H1 (cell line): ENCODE results near the gene TPD52L1. TPM values are rescaled to one million over a fixed set of nuclear protein-coding genes. Genes with fewer than 3 reads are reported as not detected.

Experiments
- CTCF ChIA-PET: fragments of 300-600 bp; sonication (Branson Sonifier 250); formaldehyde crosslinking; loops from one replicate; lab custom pipeline; 2021; ENCODE audit not compliant: partially characterized antibody; lab: Charles Lee
- POLR2A ChIA-PET: fragments of 300-600 bp; sonication (Branson Sonifier 250); formaldehyde crosslinking; loops from one replicate; lab custom pipeline; 2021; ENCODE audit warnings: inconsistent platforms; ENCODE audit not compliant: partially characterized antibody; lab: Charles Lee
- DNase-seq, 2 experiments: peaks; one replicate each; pipeline versions ENCODE4 v3.0.0 to v3.0.0-alpha.2; 2010 to 2022; ENCODE audit warnings: low spot score in 2 of 2, low read depth in 1 of 2, mixed read lengths in 1 of 2
- FAIRE-seq: peaks from 2 replicates; lab custom pipeline; 2011; peaks lifted over from hg19 to GRCh38; lab: Jason Lieb, UNC
- H2AFZ ChIP-seq: 2 replicates; pipeline ENCODE4 v1.8.1; 2012; ENCODE audit warnings: low read length, inconsistent platforms
- H2AK5ac ChIP-seq: 2 replicates; pipeline ENCODE4 v1.6.1; 2013; ENCODE audit warnings: low read depth, low read length
- H2BK120ac ChIP-seq: replicated peaks from 2 replicates; pipeline ENCODE3; 2013; ENCODE audit warnings: low read depth, low read length, inconsistent platforms
- H2BK12ac ChIP-seq: 2 replicates; pipeline ENCODE4 v1.6.1; 2013; ENCODE audit warnings: low read depth, low read length
- H2BK15ac ChIP-seq: 2 replicates; pipeline ENCODE4 v1.6.1; 2013; ENCODE audit warnings: low read length
- H2BK20ac ChIP-seq: 2 replicates; pipeline ENCODE4 v1.6.1; 2013; ENCODE audit warnings: low read length
- H2BK5ac ChIP-seq: 2 replicates; pipeline ENCODE4 v1.6.1; 2013; ENCODE audit warnings: low read depth, low read length
- H3K14ac ChIP-seq: 2 replicates; pipeline ENCODE4 v1.6.1; 2013; ENCODE audit warnings: inconsistent platforms; ENCODE audit not compliant: insufficient read length
- H3K18ac ChIP-seq: 2 replicates; pipeline ENCODE4 v1.6.1; 2013; ENCODE audit warnings: low read length; ENCODE audit errors: extremely low read depth
- H3K23ac ChIP-seq: 2 replicates; pipeline ENCODE4 v1.6.1; 2013; ENCODE audit warnings: inconsistent platforms; ENCODE audit not compliant: insufficient read length
- H3K23me2 ChIP-seq: 2 replicates; pipeline ENCODE4 v1.6.1; 2013; ENCODE audit warnings: low read depth, low read length
- H3K27ac ChIP-seq: 2 replicates; pipeline ENCODE4 v1.6.1; 2011; ENCODE audit warnings: low read depth, low read length, inconsistent platforms
- H3K27me3 ChIP-seq, 4 experiments: replicated peaks in 1 of 4; 1 replicate in 1 of 4; 2 replicates in 3 of 4; pipeline versions ENCODE4 v1.6.1 to v1.8.1; 2011 to 2013; ENCODE audit warnings: low read length in 3 of 4, mild to moderate bottlenecking in 3 of 4, inconsistent platforms in 2 of 4, mixed read lengths in 2 of 4, moderate library complexity in 1 of 4; ENCODE audit not compliant: control insufficient read depth in 3 of 4, insufficient read depth in 3 of 4; ENCODE audit errors: extremely low read depth in 1 of 4
- H3K36me3 ChIP-seq, 4 experiments: 2 replicates each; pipeline versions ENCODE4 v1.6.1 to v1.8.1; 2011 to 2013; ENCODE audit warnings: mild to moderate bottlenecking in 4 of 4, low read length in 3 of 4, moderate library complexity in 2 of 4, control low read depth in 1 of 4, inconsistent platforms in 1 of 4; ENCODE audit not compliant: insufficient read depth in 4 of 4, control insufficient read depth in 2 of 4
- H3K4ac ChIP-seq: replicated peaks from 2 replicates; pipeline ENCODE3; 2013; ENCODE audit warnings: low read length, low read depth, mixed read lengths, inconsistent platforms; ENCODE audit not compliant: insufficient read length
- H3K4me1 ChIP-seq, 4 experiments: replicated peaks in 1 of 4; 1 replicate in 1 of 4; 2 replicates in 3 of 4; pipeline versions ENCODE4 v1.6.1 to v1.8.1; 2011 to 2013; ENCODE audit warnings: low read length in 3 of 4, inconsistent platforms in 2 of 4, mixed read lengths in 1 of 4; ENCODE audit not compliant: insufficient read depth in 4 of 4, control insufficient read depth in 3 of 4
- H3K4me2 ChIP-seq, 2 experiments: 2 replicates each; pipeline versions ENCODE4 v1.6.1 to v1.8.1; 2011 to 2013; ENCODE audit warnings: low read depth in 2 of 2, low read length in 2 of 2, control low read depth in 1 of 2, inconsistent platforms in 1 of 2, mild to moderate bottlenecking in 1 of 2; ENCODE audit not compliant: insufficient read depth in 1 of 2
- H3K4me3 ChIP-seq, 4 experiments: fragments of 200-600, 300-600 bp in 1 of 4; sonication (generic), shearing (Covaris generic), sonication (Bioruptor Twin) in 1 of 4; 2 replicates each; pipeline versions ENCODE4 v1.5.1 to v1.8.1; 2011 to 2016; ENCODE audit warnings: low read length in 4 of 4, low read depth in 3 of 4, control low read depth in 2 of 4, inconsistent platforms in 2 of 4, mild to moderate bottlenecking in 2 of 4, mixed read lengths in 1 of 4, moderate library complexity in 1 of 4; ENCODE audit not compliant: insufficient read depth in 2 of 4; ENCODE audit errors: extremely low read depth in 1 of 4
- H3K56ac ChIP-seq: replicated peaks from 2 replicates; pipeline ENCODE3; 2013; ENCODE audit warnings: low read depth, mild to moderate bottlenecking, mixed read lengths, low read length, inconsistent platforms; ENCODE audit not compliant: insufficient read length
- H3K79me1 ChIP-seq: 2 replicates; pipeline ENCODE4 v1.6.1; 2013; ENCODE audit warnings: low read depth, low read length, control low read depth
- H3K79me2 ChIP-seq, 2 experiments: 2 replicates each; pipeline versions ENCODE4 v1.6.1 to v1.8.1; 2012 to 2013; ENCODE audit warnings: low read length in 2 of 2, mild to moderate bottlenecking in 2 of 2, inconsistent platforms in 1 of 2; ENCODE audit not compliant: insufficient read depth in 2 of 2, control insufficient read depth in 1 of 2
- H3K9ac ChIP-seq, 4 experiments: replicated peaks in 1 of 4; 1 replicate in 1 of 4; 2 replicates in 3 of 4; pipeline versions ENCODE4 v1.6.1 to v1.8.1; 2011 to 2013; ENCODE audit warnings: low read depth in 3 of 4, low read length in 3 of 4, control low read depth in 2 of 4, mild to moderate bottlenecking in 2 of 4, moderate library complexity in 2 of 4, inconsistent platforms in 1 of 4; ENCODE audit errors: extremely low read depth in 1 of 4
- H3K9me3 ChIP-seq, 2 experiments: 2 replicates each; pipeline versions ENCODE4 v1.6.1 to v1.8.1; 2012 to 2013; ENCODE audit warnings: mild to moderate bottlenecking in 2 of 2, moderate library complexity in 2 of 2, control low read depth in 1 of 2, inconsistent platforms in 1 of 2, low read depth in 1 of 2, low read length in 1 of 2, mixed read lengths in 1 of 2; ENCODE audit not compliant: insufficient read depth in 2 of 2
- H4K20me1 ChIP-seq, 2 experiments: replicated peaks in 1 of 2; 2 replicates each; pipeline versions ENCODE3 to v1.8.1; 2011 to 2013; ENCODE audit warnings: inconsistent platforms in 2 of 2, low read length in 2 of 2, mild to moderate bottlenecking in 1 of 2; ENCODE audit not compliant: insufficient read depth in 2 of 2, control insufficient read depth in 1 of 2
- H4K5ac ChIP-seq: 2 replicates; pipeline ENCODE4 v1.6.1; 2013; ENCODE audit warnings: low read length, low read depth, mixed read lengths, inconsistent platforms; ENCODE audit not compliant: insufficient read length
- H4K8ac ChIP-seq: 2 replicates; pipeline ENCODE4 v1.8.0; 2013; ENCODE audit warnings: mild to moderate bottlenecking, moderate library complexity, low read length, inconsistent platforms; ENCODE audit not compliant: insufficient read depth; ENCODE audit errors: extremely low read depth
- H4K91ac ChIP-seq: replicated peaks from 2 replicates; pipeline ENCODE3; 2013; ENCODE audit warnings: low read length, mixed read lengths, inconsistent platforms; ENCODE audit not compliant: insufficient read length
- BCL11A ChIP-seq, 2 experiments: IDR thresholded peaks; one replicate each; pipeline ENCODE4 v1.6.1; 2011; ENCODE audit warnings: low read depth in 2 of 2, low read length in 2 of 2, mild to moderate bottlenecking in 2 of 2
- CBX5 ChIP-seq: fragments of 300-800, 300-1000 bp; sonication (generic); IDR thresholded peaks from 2 replicates; pipeline ENCODE4 v1.7.1; 2016; ENCODE audit warnings: antibody characterized with exemption, low read length, low read depth
- GTF2F1 ChIP-seq: IDR thresholded peaks from 2 replicates; pipeline ENCODE4 v1.6.1; 2012; ENCODE audit warnings: low read depth, low read length, improper control_type of control experiment, borderline replicate concordance
- HDAC6 ChIP-seq: IDR thresholded peaks from one replicate; pipeline ENCODE4 v1.7.1; 2012; ENCODE audit warnings: low read depth, mild to moderate bottlenecking, inconsistent platforms, low read length, moderate library complexity
- POU5F1 ChIP-seq: IDR thresholded peaks from 2 replicates; pipeline ENCODE4 v1.6.1; 2011; ENCODE audit warnings: low read depth, mild to moderate bottlenecking, low read length, moderate library complexity
- RAD21 ChIP-seq, 2 experiments: IDR thresholded peaks in 1 of 2; conservative IDR thresholded peaks in 1 of 2; 2 replicates each; pipeline ENCODE4 v1.6.1; 2011; ENCODE audit warnings: low read depth in 2 of 2, low read length in 2 of 2, improper control_type of control experiment in 1 of 2, inconsistent platforms in 1 of 2, mild to moderate bottlenecking in 1 of 2, moderate library complexity in 1 of 2
- RNF2 ChIP-seq: fragments of 200-900, 300-1000 bp; sonication (generic); IDR thresholded peaks from 2 replicates; pipeline ENCODE4 v1.7.1; 2016; ENCODE audit warnings: borderline replicate concordance, low read depth, mild to moderate bottlenecking, antibody characterized with exemption, low read length; ENCODE audit not compliant: poor library complexity, severe bottlenecking; ENCODE audit errors: missing control alignments
- SIX5 ChIP-seq: IDR thresholded peaks from 2 replicates; pipeline ENCODE4 v1.6.1; 2011; ENCODE audit warnings: mild to moderate bottlenecking, low read depth, low read length
- TAF7 ChIP-seq: optimal IDR thresholded peaks from 2 replicates; pipeline ENCODE3; 2011; ENCODE audit warnings: low read depth, mild to moderate bottlenecking, inconsistent platforms, low read length, moderate library complexity, borderline replicate concordance
- TBP ChIP-seq: IDR thresholded peaks from 2 replicates; pipeline ENCODE4 v1.6.1; 2011; ENCODE audit warnings: low read depth, low read length, improper control_type of control experiment
- WGBS, 2 experiments: shearing (Covaris generic) in 1 of 2; methylation state at CpG; one replicate each; pipeline versions ENCODE4 v1.1.6 to v1.1.7; 2013 to 2015; ENCODE audit warnings: low lambda C conversion rate in 2 of 2, mixed read lengths in 2 of 2, inconsistent platforms in 1 of 2, low coverage in 1 of 2, missing lambda C conversion rate in 1 of 2; ENCODE audit not compliant: insufficient replicate concordance in 2 of 2, insufficient coverage in 1 of 2, insufficient read length in 1 of 2; ENCODE audit errors: extremely low coverage in 1 of 2, missing lambda C conversion rate in 1 of 2; 5-methylcytosine and 5-hydroxymethylcytosine counted together
- polyA plus RNA-seq, 7 experiments: library from polyadenylated mRNA; depleted of rRNA in 3 of 7; stranded (reverse) in 5 of 7; unstranded in 2 of 7; fragments of >200 nt in 5 of 7; fragments of 200-250 nt in 2 of 7; gene quantifications; 1 replicate in 5 of 7; 2 replicates in 1 of 7; 4 replicates in 1 of 7; pipeline versions ENCODE4 v1.2.1 to v1.2.3, GENCODE V29; 2011 to 2013; ENCODE audit warnings: missing spikeins in 2 of 7, mixed read lengths in 2 of 7
- total RNA-seq: library from RNA; stranded (reverse); fragmentation: NEBNext Ultra II Directional; extraction: Animal tissue kit (Norgen Biotek cat#: 25700); gene quantifications from 2 replicates; pipeline ENCODE4 v1.2.1, GENCODE V29; 2021
- TF ChIP-seq, protein P1 (sequence below), 3 experiments: IDR thresholded peaks; 1 replicate in 2 of 3; 2 replicates in 1 of 3; pipeline versions ENCODE4 v1.5.1 to v1.6.1; 2011; ENCODE audit warnings: low read length in 3 of 3, mild to moderate bottlenecking in 3 of 3, inconsistent platforms in 2 of 3, low read depth in 1 of 3, moderate library complexity in 1 of 3; ENCODE audit not compliant: insufficient read depth in 1 of 3; ENCODE audit errors: control extremely low read depth in 1 of 3

Gene TPD52L1
- total and polyA plus RNA-seq, 2 of the 8 experiments (the other 6 are each of a cell fraction or from before 2014, with no cell fraction given) = 7.4 to 14.2 TPM

GRCh38 chr6:125264476-125264875 lies 110.9 kb downstream of the TPD52L1 start:
- no peak overlapping the region for H2BK12ac ChIP-seq
- H3K27me3 ChIP-seq = no peaks in the 10 kb centered on the region
- H2AK5ac ChIP-seq = no peak overlapping the region
- no peak overlapping the region for H3K4me3 ChIP-seq
- no peak overlapping the region for H2BK5ac ChIP-seq
- H3K79me1 ChIP-seq = no peaks in the 10 kb centered on the region
- no peak overlapping the region for H3K9ac ChIP-seq
- DNase-seq (no peak), FAIRE-seq (no peak)
- H4K91ac ChIP-seq = no peak overlapping the region
- no peak overlapping the region for H2BK20ac ChIP-seq
- H4K8ac ChIP-seq = no peak overlapping the region
- no peak overlapping the region for H3K56ac ChIP-seq
- no peaks in the 10 kb centered on the region for H3K79me2 ChIP-seq
- H3K36me3 ChIP-seq = no peaks in the 10 kb centered on the region
- H3K27ac ChIP-seq = no peak overlapping the region
- no peak overlapping the region for H3K18ac ChIP-seq
- no peak overlapping the region for H3K4ac ChIP-seq
- H3K23ac ChIP-seq = no peak overlapping the region
- H2BK120ac ChIP-seq = no peak overlapping the region
- 91% methylated on average over 4 of the region's 4 CpGs; no CpG with 5 or more reads in 1 of the 2 experiments for WGBS, 2 experiments
- H3K14ac ChIP-seq = no peak overlapping the region
- H3K23me2 ChIP-seq = no peaks in the 10 kb centered on the region
- H3K4me2 ChIP-seq = no peak overlapping the region
- H4K5ac ChIP-seq = no peak overlapping the region
- no peak overlapping the region for H2BK15ac ChIP-seq
- H3K4me1 ChIP-seq = no peaks in the 10 kb centered on the region; a peak in 1 of 7 replicates
- H4K20me1 ChIP-seq = no peaks in the 10 kb centered on the region
- ChIA-PET POLR2A (interaction anchor here (0.6 to 1.0 kb wide), 2 partner anchors 10 kb away, joined by 3 read pairs; no protein-coding TSS in a partner anchor), CTCF (interaction anchor here (0.6 to 2.0 kb wide), 5 partner anchors 44 to 689 kb away, joined by 3 to 5 read pairs (median 4); partner anchors contain the start of gene TPD52L1)
- no peak overlapping the region for H2AFZ ChIP-seq
- H3K9me3 ChIP-seq = no peaks in the 10 kb centered on the region
- TF ChIP-seq TAF7 (no peak), CBX5 (no peak), POU5F1 (no peak), BCL11A (IDR thresholded peaks at IDR 0.05; ENCODE audit: low read depth in 2 of 2, low read length in 2 of 2) (no peak), SIX5 (no peak), HDAC6 (no peak), RNF2 (no peak), GTF2F1 (no peak), TBP (no peak), RAD21 (IDR thresholded peaks at IDR 0.05 in 1 of 2, conservative IDR thresholded peaks at IDR 0.05 in 1 of 2; ENCODE audit: low read depth in 2 of 2, low read length in 2 of 2) (no peak)
- TF ChIP-seq, protein P1, sequence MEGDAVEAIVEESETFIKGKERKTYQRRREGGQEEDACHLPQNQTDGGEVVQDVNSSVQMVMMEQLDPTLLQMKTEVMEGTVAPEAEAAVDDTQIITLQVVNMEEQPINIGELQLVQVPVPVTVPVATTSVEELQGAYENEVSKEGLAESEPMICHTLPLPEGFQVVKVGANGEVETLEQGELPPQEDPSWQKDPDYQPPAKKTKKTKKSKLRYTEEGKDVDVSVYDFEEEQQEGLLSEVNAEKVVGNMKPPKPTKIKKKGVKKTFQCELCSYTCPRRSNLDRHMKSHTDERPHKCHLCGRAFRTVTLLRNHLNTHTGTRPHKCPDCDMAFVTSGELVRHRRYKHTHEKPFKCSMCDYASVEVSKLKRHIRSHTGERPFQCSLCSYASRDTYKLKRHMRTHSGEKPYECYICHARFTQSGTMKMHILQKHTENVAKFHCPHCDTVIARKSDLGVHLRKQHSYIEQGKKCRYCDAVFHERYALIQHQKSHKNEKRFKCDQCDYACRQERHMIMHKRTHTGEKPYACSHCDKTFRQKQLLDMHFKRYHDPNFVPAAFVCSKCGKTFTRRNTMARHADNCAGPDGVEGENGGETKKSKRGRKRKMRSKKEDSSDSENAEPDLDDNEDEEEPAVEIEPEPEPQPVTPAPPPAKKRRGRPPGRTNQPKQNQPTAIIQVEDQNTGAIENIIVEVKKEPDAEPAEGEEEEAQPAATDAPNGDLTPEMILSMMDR (IDR thresholded peaks at IDR 0.05; ENCODE audit: control extremely low read depth in 1 of 3, insufficient read depth in 1 of 3, low read depth in 1 of 3, low read length in 3 of 3) = no peak
